GM12874 (cell line): ENCODE results near the gene ARPC5.

Source experiments
- TF ChIP-seq, protein P1 (sequence below): IDR thresholded peaks from 2 replicates; pipeline ENCODE4 v1.5.1; 2011; ENCODE audit warnings: low read depth, mild to moderate bottlenecking, control low read depth, low read length, moderate library complexity; ENCODE audit not compliant: insufficient read depth

The ARPC5 gene

DNA sequence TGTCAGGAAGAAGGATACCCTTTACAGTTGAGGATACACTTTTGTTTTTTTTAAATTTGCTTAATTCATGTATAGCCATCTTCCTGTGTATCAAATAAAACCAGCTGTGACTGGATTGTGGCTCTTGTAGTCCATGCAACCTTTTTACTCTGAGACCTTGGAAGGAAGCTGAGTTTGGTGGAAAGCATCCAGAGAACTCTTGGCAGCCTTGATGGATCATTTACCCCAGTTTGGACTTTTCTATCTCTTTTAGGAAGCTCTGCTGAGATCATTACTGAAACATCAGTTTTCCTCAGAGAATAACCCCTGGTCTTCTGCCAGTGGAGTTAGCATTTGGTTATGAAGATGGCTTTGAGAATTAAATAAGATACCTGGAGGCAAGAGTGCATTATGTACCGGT lies 38.8 kb upstream of the ARPC5 start:
- TF ChIP-seq, protein P1, sequence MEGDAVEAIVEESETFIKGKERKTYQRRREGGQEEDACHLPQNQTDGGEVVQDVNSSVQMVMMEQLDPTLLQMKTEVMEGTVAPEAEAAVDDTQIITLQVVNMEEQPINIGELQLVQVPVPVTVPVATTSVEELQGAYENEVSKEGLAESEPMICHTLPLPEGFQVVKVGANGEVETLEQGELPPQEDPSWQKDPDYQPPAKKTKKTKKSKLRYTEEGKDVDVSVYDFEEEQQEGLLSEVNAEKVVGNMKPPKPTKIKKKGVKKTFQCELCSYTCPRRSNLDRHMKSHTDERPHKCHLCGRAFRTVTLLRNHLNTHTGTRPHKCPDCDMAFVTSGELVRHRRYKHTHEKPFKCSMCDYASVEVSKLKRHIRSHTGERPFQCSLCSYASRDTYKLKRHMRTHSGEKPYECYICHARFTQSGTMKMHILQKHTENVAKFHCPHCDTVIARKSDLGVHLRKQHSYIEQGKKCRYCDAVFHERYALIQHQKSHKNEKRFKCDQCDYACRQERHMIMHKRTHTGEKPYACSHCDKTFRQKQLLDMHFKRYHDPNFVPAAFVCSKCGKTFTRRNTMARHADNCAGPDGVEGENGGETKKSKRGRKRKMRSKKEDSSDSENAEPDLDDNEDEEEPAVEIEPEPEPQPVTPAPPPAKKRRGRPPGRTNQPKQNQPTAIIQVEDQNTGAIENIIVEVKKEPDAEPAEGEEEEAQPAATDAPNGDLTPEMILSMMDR, result no peak

DNA sequence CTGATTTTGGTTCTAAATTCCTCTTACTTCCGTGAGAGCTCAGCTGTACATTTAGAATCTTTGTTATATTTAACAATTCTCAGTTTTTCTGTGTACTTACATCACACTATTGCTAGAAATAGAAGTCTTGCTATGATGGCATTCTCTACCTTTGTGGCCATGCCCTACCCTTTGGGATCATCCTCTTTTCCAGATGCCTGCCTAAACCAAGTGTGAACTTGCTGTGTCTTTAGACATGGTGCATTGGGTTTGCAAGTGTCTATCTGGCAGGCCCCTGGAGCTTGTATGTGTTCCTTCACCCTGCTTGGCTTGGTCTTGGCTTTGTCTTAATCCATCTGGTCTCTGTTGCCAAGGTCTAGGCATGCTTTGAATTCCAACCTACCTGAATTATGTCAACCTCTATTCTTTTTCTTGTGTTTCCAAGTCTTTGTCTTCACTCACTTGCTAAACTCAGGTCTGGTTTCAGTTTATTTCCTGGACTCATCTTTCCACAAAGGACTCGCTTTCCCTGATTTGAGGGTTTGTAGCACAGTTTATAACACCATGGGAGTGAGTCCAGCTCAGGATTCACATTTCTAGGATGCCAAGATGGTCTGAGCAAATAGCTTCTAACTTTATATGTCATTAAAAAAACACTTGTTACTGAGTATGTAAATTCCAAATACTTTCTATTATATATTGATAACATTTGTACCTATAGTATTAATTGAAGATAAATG lies 38.2 kb upstream of the ARPC5 start:
- TF ChIP-seq, protein P1, result no peak

DNA sequence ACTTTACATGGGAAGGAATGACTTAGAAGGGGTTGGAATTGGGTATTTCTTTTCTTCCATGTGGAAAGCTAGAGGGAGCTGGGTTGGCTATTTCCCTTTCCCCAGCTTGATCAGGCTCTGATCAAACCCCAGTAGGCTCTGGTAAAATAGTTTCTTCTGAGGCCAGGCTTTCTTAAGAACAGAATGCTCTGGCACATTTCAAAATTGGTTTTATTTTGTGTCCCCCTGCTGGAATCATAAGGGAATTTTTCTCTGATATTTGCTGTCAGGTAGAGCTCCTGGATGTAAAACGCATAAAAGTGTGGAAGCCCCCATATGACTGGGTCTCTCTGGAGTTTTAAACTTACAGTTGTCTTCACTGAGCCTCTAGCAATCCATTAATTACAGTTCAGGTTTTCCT lies 34.6 kb upstream of the ARPC5 start:
- TF ChIP-seq, protein P1, result no peak

DNA sequence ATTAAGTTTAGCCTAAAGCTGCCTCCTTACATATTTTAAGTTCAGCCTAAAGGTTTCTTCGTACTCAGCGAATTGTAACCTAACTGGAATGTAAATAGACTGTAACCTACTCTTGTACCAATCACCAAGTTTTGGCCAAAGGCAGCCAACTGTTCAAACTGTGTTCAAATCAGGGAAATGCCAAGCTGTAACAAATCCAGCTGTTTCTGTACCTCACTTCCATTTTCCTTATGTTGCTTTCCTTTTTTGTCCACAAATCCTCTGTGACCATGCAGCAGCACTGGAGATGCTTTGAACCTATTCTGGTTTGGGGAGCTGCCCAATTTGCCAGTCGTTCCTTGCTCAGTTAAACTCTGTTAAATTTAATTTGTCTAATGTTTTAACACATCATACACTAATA lies 20.8 kb upstream of the ARPC5 start:
- TF ChIP-seq, protein P1, result no peak

DNA sequence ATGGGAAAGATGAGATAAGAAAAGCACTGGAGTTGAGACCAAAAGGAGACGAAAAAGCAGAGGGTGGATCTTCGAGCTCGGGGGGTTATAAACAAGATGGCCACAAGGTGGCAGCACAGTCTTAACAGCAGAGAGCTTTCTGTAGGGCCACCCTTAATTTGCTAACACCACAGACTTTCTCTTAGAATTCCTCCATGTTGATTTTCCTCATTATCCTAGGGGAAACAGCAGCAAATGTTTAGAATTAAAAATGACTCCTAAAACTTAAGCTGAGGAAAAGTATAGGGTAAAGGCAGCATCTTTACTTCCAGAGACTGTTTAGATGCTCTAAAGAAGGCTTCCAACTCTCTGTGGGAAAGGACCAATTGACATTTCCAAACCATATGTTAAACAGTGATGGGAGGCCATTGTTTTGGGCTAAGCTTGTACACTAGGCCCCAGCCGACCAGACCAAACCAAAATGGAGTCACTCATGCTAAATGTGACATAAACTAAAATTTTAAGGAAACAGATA lies 20.0 kb upstream of the ARPC5 start:
- TF ChIP-seq, protein P1, result peak; percentile 75

DNA sequence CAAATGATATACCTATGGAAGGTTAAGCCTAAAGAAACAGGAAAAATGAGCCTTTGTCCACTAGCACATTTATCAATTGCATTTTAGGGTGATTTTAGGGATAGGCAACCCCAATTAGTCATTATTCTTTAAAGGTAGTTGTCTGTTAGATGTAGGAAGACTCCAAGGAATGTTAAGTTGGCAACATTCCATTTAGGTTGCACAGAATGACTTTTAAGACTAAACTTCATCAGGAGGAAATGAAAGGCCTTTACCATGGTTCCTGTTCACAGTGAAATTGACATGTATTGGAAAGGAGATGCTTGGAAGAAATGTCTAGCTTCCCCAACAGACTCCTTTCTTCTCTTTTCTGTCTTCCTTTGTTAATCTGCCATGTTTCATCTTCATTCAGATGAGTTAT lies 19.1 kb upstream of the ARPC5 start:
- TF ChIP-seq, protein P1, result no peak

DNA sequence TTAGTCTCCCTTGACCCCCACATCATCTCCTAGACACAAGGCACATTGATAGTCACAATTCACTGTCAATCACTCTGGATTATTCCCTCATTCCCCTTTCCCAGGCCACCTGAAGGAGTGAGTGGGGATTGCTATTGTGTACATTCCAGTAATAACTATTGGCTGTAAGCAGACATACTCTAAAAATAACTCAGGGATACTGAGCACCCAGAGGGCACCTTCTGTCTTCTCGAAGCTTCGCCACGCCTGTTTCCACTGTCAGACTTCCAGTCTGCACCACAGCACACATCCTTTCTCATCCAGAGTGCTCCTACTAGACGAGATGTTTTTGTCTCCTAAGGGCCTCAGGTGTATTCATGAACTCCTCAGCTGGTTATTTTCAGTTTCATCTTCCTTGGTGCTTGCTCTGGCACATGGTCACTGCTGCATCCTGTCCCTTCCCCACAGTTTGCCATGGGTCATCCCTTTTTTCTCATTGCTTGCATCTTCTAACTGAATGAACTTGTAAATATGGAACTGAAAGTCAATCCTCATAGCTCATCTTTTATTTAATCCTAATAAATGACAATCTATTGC lies 18.4 kb upstream of the ARPC5 start:
- TF ChIP-seq, protein P1, result no peak
